ENCODE measurements around the gene MGRN1.

MGRN1 gene

GRCh38 chr16:4624827-4625559, 367 bp downstream of the MGRN1 start:
- peak; percentile 20 for DNase-seq (ENCODE audit: low read depth)

- DNase-seq (ENCODE audit: low read depth), result no peak
Measured at GRCh38 chr16:4625560-4626159, 1.0 kb downstream of the MGRN1 start.

- no peak for DNase-seq (ENCODE audit: low read depth)
Measured at GRCh38 chr16:4626396-4626795, 1.8 kb downstream of the MGRN1 start.

GRCh38 chr16:4628283-4628682, 3.7 kb downstream of the MGRN1 start:
- DNase-seq (ENCODE audit: low read depth), result no peak

- no peak for DNase-seq (ENCODE audit: low read depth)
Measured at GRCh38 chr16:4631444-4631843, 6.8 kb downstream of the MGRN1 start.

GRCh38 chr16:4633910-4634635, 9.4 kb downstream of the MGRN1 start:
- no peak for DNase-seq (ENCODE audit: low read depth)

- DNase-seq (ENCODE audit: low read depth), result no peak
Measured at GRCh38 chr16:4634768-4635167, 10.1 kb downstream of the MGRN1 start.

- DNase-seq (ENCODE audit: low read depth), result no peak
Measured at GRCh38 chr16:4636196-4636595, 11.6 kb downstream of the MGRN1 start.

- DNase-seq (ENCODE audit: low read depth), result no peak
Measured at GRCh38 chr16:4637501-4638166, 13.0 kb downstream of the MGRN1 start.

- no peak for DNase-seq (ENCODE audit: low read depth)
Measured at GRCh38 chr16:4639899-4640509, 15.4 kb downstream of the MGRN1 start.

GRCh38 chr16:4640572-4641305, 16.1 kb downstream of the MGRN1 start:
- no peak for DNase-seq (ENCODE audit: low read depth)

- no peak for DNase-seq (ENCODE audit: low read depth)
Measured at GRCh38 chr16:4641306-4641687, 16.7 kb downstream of the MGRN1 start.

GRCh38 chr16:4641895-4642294, 17.3 kb downstream of the MGRN1 start:
- no peak for DNase-seq (ENCODE audit: low read depth)

- DNase-seq (ENCODE audit: low read depth), result no peak
Measured at GRCh38 chr16:4646773-4647643, 22.4 kb downstream of the MGRN1 start.

GRCh38 chr16:4647644-4647980, 23.0 kb downstream of the MGRN1 start:
- no peak for DNase-seq (ENCODE audit: low read depth)

GRCh38 chr16:4648917-4649316, 24.3 kb downstream of the MGRN1 start:
- DNase-seq (ENCODE audit: low read depth), result no peak

- no peak for DNase-seq (ENCODE audit: low read depth)
Measured at GRCh38 chr16:4649744-4650442, 25.3 kb downstream of the MGRN1 start.

- DNase-seq (ENCODE audit: low read depth), result peak; percentile 61
Measured at GRCh38 chr16:4650443-4651074, 25.9 kb downstream of the MGRN1 start.

GRCh38 chr16:4651827-4652226, 27.2 kb downstream of the MGRN1 start:
- no peak for DNase-seq (ENCODE audit: low read depth)

GRCh38 chr16:4652561-4652960, 27.9 kb downstream of the MGRN1 start:
- DNase-seq (ENCODE audit: low read depth), result no peak
